Hematopoietic multipotent progenitor cell treated with erythropoietin and hydrocortisone succinate and interleukin-3 and kit ligand, for 6 days (in vitro differentiated cells): ENCODE results near the gene CLASP2.
"Not testable (repeated sequence)": the region's sequence is repeated elsewhere in the genome, so short reads cannot be mapped to it uniquely, and the experiment has no call there.

Experiments used
- DNase-seq: peaks from one replicate; pipeline ENCODE4 v3.0.0-alpha.2; 2015

The CLASP2 gene

DNA sequence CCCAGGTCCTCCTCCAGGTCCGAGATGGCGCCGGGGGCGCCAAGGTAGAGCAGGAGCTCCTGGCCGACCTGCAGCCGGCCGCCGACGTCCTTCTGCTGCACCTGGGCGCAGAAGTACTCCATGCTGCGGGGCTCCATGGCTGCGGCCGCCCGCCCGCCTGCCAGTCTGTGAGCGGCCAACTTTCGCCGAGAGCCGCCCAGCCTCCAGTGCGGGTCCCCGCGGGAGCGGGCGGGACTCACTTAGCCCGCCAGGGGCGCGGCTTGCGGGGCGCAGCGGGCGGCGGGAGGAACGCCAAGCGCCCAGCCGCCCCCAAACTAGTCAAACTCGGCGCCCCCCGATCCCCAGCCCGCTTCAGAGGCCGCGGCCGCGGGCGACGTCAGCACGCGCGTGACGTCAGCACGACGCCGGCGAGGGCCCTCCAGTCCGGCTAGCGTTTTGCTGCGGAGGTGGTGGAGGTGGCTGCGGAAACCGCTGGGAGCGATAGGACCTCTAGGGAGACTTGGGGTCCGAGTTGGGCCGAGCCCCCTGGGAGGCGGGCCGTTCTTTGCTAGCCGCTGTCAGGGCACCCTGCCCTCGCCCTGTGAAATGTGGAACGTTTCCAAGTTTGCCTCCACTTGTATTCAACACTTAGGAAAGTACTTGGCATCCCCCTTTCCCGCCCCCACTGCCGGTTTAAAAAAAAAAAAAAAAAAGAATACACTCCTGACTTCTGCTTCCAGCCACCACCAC is at the start of gene CLASP2:
Gene CLASP2 (minus strand): TSS at position 389 of the 729 bp plus-strand sequence. CDS start 252 bp downstream, at position 137.
- DNase-seq: peak; percentile 92

DNA sequence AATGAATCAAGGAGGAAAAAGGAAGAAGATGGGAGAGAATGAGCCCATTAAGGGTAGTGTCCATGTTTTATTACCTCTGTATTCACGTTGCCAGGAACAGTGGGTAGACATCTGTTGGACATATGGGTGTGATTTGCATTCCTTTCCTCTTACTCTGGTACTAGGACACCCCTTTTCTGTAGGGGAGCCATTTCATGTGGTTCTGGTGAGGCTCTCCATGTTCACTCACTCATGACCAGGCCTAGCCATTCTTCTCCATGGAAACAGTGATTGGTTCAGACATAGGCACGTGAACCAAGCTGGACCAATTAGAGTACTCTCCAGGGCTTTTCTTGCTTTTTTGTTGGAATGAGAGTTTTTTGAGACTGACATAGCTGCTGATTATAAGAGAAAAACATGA is 40.8 kb upstream of the CLASP2 start:
- no peak for DNase-seq

DNA sequence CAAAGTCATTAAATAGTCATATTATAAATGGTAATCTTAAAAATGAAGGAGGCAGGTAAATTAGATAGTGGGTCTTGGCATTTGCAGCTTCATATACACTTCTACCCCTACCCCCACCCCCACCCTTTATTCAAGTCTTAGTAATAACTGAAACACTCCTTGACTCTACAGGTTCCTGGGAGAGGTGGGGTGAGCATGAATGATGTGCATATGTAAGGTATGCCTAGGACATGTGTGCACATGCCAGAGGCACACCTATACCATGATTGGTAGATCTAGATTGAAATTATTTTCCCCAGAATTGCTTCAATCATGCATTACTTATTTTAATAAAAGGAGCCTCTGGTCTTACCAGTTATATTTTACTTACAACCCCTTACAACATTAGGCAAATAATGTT is 40.2 kb upstream of the CLASP2 start:
- no peak for DNase-seq

DNA sequence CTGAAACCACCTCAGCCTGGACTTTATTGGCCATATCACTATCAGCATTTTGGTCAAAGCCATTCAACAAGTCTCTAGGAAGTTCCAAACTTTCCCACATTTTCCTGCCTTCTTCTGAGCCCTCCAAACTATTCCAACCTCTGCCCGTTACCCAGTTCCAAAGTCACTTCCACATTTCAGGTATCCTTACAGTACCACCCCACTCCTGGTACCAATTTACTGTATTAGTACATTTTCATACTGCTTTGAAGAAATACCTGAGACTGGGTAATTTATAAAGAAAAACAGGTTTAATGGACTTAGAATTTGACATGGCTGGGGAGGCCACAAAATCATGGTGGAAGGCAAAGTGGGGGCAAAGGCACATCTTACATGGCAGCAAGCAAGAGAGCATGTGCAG is 36.3 kb upstream of the CLASP2 start:
- not testable (repeated sequence) for DNase-seq

DNA sequence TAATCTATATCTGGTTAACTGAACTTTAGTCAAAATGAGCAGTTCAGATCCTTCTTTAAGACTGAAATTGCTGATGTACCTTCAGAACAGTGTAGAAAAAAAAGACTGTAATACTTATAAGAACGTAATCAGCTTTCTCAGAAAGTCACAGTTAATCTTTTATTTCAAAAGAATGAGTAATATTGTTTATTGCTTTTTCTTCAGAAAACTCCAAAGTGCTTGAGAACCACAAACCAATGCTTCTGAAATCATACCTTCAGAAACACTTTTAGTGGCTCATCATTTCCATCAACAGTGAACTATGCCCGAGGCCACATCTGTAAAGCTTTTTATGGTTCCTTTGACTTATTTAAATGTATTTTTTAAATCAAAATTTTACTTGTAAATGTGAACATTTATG is 33.3 kb upstream of the CLASP2 start:
- DNase-seq: no peak

DNA sequence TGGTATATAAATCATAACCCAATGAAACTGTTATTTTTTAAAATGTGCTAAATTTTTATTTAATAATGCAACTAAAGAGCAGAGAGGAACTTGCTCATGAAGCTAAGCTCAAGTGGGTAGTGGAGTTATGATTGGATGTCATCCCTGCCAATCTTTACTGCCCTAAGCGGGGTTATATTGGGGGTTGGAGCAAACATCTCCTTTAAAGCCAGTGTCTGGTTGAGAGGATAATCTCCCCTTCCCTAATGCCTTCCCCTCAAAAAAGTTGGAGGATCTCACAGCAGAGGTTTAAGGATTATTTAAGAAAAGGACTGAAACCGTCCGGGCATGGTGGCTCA is 32.1 kb upstream of the CLASP2 start:
- DNase-seq: no peak

DNA sequence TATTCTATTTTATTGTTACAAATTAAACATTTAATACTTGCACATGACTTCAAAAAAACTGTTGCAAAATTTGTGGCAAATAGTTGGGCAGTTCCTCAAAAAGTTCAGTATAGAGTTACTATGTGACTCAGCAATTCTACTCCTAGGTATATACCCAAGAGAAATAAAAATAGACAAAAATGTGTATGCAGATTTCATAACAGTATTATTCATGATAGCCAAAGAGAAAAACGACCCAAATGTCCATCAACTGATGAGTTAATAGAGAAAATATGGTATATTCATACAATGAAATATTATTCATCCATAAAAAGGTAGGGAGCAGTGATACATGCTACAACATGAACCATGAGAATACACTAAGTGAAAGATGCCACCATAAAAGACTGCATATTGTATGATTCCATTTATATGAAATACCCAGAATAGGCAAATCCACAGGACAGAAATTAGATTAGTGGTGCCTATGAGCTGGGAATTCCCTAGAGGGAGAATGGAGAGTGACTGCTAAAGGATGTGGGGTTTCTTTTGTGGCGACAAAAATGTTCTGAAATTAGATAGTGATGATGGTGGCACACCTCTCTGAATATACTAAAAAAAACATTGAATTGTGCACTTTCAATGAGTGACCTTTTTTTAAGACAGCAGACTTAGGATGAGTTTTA is 31.6 kb upstream of the CLASP2 start:
- DNase-seq: peak; percentile 73

DNA sequence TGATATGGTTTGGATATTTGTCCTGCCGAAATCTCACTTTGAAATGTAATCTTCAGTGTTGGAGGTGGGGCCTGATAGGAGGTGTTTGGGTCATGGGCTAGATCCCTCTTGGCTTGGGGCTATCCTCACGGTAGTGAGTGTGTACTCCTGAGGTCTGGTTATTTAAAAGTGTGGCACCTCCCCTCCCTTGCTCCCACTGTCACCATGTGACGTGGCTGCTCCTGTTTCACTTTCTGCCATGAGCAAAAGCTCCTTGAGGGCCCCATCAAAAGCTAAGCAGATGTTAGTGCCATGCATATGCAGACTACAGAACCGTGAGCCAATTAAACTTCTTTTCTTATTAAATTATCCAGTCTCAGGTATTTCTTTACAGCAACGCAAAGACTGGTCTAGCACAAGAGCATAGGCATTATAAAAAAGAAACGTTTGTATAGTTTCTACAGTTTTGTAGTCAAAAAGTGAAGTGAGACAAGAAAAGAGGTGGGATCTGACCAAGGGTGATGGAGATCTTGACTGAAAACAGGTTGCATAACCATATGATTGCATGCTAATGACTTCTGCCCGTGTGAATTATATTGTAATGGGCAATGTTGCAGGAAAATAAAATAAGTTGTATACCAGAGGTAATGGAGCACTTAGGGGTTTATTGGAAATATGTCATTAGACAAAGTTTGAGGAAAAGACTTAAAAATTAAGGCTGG is 28.5 kb upstream of the CLASP2 start:
- no peak for DNase-seq

DNA sequence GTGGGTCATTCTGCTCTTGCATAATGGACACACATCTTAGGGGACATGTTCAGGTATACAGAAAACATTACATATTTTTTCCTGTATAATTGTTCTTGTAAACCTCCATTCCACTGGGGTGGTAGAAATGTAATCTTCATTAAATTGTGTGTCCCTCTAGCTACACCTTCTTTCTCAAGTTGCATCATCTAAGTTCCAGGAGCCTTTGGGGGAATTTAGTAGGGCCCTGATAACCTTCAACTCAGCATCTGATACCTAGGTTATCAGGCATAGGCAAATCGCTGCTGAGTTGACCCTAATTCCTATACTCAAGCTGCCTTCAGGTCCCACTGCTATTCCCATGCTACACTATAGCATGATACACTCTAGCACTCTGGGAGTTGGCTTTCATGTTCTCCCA is 19.1 kb upstream of the CLASP2 start:
- DNase-seq: no peak

DNA sequence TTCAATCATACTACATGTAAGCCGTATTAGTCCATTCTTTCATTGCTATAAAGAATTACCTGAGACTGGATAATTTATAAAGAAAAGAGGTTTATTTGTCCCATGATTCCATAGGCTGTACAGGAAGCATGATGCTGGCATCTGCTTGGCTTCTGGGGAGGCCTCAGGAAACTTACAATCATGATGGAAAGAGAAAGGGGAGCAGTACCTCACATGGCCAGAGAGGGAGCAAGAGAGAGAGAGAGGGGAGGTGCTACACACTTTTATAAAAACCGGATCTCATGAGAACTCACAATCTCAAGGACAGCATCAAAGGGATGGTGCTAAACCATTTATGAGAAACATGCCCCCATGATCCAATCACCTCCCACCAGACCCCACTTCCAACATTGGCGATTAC is 14.3 kb upstream of the CLASP2 start:
- peak; percentile 20 for DNase-seq

DNA sequence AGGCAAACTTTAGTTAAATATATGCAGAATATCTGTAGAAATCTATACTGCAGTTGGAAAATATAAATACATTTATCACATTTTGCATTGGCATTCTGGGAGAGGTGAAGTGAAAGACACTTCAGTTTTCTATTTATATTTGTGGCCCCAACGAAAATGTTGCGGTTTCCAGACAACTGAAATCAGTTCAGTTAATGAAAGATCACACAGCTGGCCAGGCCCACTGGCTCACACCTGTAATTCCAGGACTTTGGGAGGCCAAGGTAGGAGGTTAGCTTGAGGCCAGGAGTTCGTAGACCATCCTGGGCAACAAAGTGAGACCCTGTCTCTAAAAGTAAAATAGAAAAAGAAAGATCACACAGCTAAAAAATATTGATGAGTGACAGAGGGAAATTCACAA is 11.9 kb upstream of the CLASP2 start:
- DNase-seq: no peak

DNA sequence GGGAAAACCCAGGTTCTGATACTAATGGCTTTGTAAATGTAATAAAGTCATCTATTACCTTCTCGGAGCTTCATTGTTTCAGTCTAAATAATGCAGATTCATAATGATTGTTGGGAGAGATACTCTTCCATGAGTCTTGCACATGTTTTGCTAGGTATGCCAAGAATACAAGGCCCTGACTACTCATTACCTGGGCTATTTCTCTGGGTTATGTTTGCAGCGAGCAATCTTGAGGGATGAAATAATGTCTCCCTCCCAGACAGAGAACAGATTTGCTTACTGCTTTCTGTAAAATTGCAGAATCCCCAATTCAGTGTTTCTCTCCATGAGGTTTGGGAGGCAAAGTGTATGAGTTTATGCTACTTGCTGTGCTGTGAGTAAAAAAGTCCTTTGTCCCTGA is 6.2 kb upstream of the CLASP2 start:
- DNase-seq: no peak

DNA sequence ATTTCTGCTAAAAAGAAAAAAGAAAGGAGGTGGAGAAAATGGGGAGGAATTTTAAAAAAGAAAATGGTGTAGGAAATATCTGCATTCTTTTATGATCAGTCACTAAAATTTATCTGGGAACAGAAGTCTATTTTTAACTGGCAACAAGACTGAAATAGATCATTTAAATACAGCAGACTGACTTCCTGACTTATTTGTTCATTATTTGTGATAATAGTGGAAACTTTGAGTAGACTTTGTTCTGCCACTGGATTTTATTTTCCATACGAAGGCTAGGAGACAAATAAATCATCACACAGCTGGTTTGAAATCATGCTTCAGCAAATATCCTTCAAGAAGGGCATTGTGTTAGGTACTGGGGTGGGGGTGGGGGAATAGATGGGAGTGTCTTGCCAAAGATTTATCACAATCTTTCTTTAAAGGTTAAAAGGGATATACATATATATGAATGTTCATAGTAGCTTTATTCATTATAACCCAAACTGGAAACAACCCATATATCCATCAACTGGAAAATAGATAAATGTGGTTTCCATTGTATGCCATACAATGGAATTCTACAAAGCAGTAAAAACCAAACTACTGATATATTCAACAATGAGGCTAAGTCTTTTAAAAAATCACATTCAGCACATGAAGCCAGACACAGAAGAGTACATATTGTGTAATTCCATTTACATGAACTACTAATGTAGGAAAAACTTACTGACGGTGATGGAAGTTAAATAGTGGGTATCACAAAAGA is 4.7 kb upstream of the CLASP2 start:
- DNase-seq: no peak

DNA sequence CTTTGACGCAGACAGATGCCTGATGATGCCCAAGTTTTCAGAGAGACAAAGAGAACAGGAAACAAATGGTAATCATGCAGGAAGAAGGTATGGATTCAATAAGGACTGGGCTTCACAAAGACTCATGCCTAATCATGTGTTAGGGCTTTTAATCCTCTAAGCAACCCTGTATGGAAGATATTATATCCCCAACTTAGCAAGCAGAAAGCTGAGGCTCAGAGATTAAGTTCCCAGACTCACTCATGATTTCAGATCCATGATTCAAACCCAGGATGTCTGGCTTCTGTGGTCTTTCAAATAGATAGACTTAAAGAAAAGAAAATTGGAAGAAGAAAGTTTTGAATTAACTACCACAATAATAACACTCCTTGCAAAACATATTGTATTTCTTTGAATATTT is 4.1 kb upstream of the CLASP2 start:
- no peak for DNase-seq

DNA sequence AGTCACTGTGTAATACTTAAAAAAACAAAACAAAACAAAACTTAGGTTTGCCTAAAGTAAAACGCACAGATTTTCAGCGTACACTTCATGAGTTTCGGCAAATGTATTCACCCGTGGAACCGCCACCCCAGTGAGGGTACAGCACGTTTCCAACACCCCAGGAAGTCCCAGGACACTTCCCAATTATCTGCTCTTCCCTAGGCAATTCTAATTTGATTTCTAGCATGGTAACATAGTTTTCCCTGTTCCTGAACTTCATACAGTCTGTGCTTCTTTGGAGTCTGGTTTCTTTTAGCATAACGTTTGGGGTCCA is 497 bp upstream of the CLASP2 start:
- no peak for DNase-seq

DNA sequence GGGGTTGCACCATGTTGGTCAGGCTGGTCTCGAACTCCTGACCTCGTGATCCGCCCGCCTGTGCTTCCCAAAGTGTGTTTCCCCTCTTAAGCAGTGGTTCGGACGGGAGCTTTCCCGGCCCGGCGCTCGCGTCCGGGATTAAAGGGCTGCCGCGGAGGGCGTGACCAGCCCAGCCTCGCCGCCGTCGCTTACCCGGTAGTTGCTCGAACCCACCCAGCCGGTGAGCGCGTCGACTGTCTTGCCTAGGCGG is 513 bp downstream of the CLASP2 start:
- DNase-seq: peak; percentile 78

DNA sequence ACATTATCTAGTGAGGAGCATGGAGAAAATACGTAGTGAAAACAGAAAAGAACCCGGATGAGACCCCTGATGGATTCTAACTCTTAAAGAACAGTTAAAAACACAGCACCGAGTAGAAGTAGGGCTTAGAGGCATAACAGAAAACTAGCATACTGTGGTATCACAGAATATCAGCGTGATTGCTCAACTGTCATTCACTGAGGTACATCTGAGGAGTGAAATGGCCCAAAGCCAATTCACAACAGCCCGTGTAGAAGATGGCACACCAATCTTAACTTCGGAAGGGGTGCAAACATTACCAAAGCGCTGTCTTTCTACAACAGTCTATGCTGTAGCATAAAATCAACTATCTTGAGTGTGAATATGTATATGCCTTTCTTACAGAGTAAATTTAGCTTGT is 1.8 kb downstream of the CLASP2 start:
- DNase-seq: peak; percentile 48

DNA sequence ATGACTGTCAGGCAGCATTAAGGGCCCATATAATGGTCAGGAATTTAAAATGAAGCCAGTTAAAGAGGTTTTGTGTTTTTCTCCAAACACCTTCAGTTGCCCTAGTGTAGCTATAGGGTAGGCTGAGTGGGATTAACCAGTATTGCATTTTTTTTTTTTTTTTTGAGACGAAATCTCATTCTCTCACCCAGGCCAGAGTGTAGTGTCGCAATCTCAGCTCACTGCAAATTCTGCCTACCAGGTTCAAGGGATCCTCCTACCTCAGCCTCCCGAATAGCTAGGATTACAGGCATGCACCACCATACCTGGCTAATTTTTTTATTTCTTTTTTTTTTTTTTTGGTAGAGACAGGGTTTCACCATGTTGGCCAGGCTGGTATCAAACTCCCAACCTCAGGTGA is 7.0 kb downstream of the CLASP2 start:
- no peak for DNase-seq

DNA sequence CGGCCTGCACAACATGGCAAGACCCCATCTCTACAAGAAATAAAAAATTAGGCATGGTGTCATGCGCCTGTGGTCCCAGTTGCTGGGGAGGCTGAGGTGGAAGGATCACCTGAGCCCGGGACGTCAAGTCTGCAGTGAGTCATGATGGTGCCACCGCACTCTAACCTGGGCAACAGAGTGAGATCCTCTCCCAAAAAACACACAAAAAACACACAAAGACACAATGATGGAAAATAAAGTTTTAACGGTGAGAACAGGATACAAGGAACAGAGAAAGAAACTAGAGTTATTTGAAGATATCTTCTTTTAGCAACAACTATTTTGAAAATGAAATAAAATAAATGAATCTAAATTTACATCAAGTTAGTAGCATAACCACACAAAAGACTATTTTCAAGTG is 12.0 kb downstream of the CLASP2 start:
- DNase-seq: no peak

DNA sequence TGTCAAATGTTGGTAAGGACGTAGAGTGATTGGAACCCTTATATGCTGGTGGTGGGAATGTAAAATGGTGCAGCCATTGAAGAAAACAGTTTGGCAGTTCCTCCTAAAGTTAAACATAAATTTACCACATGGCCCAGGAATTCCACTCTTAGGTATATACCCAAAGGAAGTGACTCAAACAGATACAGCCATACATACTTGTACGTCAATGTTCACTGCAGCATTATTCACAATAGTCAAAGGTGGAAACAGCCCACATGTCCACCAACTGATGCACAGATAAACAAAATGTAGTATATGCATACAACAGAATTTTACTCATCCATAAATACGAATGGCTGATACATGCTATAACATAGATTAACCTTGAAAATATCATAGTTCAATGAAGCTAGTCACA is 13.2 kb downstream of the CLASP2 start:
- no peak for DNase-seq

DNA sequence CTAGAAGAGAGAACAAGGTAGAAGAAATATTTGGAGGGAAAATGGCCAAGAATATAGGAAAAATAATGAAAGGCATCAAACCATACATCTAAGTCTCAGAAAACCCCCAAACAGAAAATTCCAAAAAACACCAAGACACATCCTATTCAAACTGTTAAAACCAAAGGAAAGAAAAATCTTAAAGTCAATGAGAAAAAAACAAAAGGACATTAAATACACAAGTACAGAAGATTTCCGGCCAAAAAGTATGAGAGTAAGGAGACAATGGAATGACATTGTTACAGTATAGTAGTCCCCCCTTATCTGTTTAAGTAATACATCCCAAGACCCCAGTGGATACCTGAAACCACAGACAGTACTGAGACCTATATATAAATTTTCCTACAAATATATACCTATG is 18.8 kb downstream of the CLASP2 start:
- peak; percentile 30 for DNase-seq

DNA sequence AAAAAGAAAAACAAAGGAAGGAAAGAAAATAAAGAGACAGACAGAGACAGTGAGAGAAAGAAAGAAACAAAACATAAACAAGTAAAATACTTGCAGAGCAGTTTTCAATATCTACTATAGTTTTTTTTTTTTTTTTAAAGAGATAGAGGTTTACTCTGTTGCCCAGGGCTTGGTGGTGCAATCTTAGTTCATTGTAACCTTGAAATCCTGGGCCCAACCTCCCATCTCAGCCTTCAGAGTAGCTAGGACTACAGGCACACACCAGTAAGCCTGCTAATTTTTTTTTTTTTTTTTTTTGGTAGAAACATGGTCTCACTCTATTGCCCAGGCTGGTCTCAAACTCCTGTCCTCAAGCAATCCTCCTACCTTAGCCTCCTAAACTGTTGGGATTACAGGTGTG is 23.1 kb downstream of the CLASP2 start:
- DNase-seq: no peak

DNA sequence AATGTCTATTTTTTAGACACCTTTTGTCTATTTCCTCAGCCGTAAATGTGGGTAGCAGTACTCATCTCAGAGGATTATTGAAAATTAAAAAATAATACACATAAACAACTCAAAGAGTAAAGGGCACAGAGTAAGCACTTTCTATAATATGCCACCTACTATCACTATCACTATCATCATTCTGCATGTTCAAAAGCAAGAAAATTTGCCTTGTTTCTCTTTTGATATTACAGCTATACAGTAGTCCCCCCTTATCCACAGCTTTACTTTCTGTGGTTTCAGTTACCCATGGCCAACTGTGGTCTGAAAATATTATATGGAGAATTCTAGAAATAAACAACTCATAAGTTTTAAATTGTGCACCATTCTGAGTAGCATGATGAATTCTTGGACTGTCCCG is 27.7 kb downstream of the CLASP2 start:
- DNase-seq: no peak

DNA sequence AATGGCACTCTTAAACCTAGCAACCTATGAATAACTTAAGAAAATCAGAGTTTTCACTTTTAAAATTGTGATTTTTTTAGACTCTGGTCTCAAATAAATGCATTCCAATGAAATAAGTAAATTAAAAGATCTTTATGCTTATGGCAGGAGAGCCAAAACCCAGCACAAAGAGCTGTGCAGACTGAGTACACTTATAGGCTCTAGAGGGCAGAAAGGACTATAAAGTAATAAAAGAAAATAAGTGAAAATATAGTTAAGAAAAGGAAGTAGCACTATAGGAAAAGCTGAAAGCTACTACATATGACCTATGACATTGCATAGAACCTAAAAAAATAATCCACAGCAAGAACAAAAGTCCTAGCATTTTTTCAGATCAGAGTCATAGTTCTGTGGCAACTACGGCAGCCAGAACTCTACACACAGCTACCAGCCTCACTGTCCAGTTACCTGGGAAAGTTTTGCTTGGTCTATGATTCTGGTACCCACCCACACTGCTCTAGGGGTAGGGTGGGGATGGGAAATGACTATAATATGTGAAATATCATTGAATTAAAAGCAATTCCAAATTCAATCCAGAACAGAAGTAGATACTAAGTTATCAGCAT is 30.5 kb downstream of the CLASP2 start:
- no peak for DNase-seq
